HG03139 (cell line): ENCODE data around the gene CST7.
"Not testable (repeated sequence)": the region's sequence is repeated elsewhere in the genome, so short reads cannot be mapped to it uniquely, and the experiment has no call there.

Experiments used
- ATAC-seq: cut with Tn5 transposase; IDR thresholded peaks from one replicate; pipeline ENCODE4 v1.9.1; 2021; ENCODE audit not compliant: unreplicated experiment

Gene CST7

DNA sequence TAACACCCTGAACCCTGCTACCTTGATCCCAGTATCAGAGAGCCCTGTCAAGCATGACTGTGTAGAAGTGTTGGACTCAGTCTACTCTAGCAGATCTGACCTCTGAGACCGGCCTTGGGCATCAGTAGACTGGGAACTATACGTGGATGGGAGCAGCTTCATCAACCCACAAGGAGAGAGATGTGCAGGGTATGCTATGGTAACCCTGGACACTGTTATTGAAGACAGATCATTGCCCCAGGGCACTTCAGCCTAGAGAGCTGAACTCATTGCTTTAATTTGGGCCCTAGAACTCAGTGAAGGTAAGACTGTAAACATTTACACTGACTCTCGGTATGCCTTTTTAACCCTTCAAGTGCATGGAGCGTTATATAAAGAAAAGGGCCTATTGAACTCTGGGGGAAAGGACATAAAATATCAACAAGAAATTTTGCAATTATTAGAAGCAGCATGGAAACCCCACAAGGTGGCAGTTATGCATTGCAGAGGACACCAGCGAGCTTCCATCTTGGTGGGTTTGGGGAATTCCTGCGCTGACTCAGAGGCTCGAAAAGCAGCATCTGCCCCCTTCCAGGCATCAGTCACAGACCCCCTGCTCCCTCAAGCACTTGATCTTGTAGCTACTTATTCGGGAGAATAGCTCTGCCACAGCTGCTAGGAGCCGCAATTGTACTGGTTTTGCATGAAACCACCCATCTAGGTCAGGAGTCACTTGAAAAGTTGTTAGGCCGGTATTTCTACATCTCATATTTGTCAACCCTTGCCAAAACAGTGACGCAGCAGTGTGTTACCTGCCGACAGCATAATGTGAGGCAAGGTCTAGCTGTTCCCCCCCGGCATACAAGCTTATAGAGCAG is 19.0 kb upstream of the CST7 start:
- not testable (repeated sequence) for ATAC-seq

DNA sequence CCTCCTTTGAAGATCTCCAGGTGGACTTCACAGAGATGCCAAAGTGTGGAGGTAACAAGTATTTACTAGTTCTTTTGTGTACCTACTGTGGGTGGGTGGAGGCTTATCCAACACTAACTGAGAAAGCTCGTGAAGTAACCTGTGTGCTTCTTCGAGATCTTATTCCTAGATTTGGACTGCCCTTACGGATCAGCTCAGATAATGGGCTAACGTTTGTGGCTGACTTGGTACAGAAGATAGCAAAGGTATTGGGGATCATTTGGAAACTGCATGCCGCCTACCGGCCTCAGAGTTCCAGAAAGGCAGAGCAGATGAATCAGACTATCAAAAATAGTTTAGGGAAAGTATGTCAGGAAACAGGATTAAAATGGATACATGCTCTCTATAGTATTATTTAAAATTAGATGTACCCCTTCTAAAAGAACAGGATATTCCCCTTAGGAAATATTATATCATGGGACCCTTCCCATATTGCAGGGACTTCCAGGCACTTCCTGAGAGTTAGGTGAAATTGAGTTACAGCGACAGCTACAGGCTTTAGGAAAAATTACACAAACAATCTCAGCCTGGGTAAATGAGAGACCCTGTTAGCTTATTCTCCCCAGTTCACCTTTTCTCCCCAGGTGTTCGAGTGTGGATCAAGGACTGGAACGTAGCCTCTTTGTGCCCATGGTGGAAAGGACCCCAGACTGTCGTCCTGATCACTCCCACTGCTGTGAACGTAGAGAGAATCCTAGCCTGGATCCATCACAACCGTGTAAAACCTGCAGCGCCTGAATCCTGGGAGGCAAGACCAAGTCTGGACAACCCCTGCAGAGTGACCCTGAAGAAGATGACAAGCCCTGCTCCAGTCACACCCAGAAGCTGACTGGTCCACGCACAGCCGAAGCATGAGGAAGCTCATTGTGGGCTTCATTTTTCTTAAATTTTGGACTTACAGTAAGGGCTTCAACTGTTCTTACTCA is 18.1 kb upstream of the CST7 start:
- not testable (repeated sequence) for ATAC-seq

DNA sequence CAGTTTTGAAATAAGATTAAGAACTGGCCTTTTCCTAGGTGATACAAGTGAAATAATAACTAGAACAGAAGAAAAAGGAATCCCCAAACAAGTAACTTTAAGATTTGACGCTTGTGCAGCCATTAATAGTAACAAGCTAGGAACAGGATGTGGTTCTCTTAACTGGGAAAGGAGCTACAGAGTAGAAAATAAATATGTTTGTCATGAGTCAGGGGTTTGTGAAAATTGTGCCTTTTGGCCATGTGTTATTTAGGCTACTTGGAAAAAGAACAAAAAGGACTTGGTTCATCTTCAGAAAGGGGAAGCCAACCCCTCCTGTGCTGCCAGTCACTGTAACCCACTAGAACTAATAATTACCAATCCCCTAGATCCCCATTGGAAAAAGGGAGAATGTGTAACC is 17.2 kb upstream of the CST7 start:
- ATAC-seq, result not testable (repeated sequence)

- ATAC-seq, result no peak
Measured at GRCh38 chr20:24933266-24933908, 15.7 kb upstream of the CST7 start.

- ATAC-seq, result no peak
Measured at GRCh38 chr20:24934101-24934661, 14.9 kb upstream of the CST7 start.

DNA sequence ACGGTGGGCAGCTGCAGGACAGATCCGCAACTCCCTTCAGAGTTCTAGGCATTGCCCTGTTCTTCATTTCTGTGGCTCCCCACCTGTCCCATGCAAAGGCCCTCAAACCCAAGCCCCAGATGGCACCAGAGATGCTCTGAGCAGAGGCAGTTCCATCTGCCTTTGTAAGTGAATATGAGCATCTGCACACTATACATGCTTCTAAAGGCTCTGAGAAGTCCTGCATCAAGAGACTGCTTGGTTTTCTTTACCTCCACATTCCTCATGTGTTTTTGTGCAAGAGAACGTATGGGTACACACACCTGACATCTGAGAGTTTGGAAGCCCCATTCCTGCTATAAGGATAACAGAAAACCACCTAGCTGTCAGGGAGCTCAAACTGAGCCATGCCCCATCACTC is 14.4 kb upstream of the CST7 start:
- no peak for ATAC-seq

GRCh38 chr20:24935140-24935539 is 13.9 kb upstream of the CST7 start:
- ATAC-seq, result no peak

GRCh38 chr20:24935766-24936525 is 13.1 kb upstream of the CST7 start:
- ATAC-seq, result no peak

GRCh38 chr20:24936526-24937407 is 12.3 kb upstream of the CST7 start:
- no peak for ATAC-seq

DNA sequence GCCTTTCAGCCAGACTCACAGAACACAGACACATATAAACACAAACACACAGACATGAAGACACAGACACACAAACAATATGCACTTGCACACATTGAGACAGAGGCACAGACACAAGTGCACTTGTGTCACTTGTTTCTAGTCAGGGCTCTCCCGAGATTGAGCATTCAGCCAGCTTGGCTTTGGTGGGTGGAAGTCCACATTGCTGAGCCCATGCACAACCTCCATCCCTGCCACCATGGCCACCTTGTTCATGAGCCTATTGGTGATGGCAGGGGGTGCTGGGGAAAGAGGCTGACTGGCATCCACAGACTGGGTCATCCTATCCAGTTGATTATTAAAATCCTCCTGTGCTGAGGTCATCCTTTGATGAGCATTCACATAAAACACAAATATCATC is 11.5 kb upstream of the CST7 start:
- no peak for ATAC-seq

- no peak for ATAC-seq
Measured at GRCh38 chr20:24938498-24938897, 10.6 kb upstream of the CST7 start.

DNA sequence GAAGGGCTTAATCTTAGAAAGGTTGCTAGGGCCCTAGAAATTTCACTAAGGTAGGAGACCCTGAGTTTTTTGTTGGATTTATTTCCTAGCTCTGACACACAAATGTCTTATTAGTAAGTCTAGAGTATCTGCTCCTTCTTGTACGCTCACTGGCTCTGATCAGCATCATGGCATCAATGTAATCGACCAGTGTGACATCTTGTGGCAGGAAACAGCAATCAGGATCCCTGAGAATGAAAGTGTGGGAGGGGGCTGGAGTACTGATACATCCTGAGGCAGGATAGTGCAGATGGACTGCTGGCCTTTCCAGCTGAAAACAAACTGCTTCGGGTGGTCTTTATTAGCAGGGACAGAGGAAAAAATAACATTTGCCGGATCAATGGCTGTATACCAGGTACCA is 10.0 kb upstream of the CST7 start:
- no peak for ATAC-seq

DNA sequence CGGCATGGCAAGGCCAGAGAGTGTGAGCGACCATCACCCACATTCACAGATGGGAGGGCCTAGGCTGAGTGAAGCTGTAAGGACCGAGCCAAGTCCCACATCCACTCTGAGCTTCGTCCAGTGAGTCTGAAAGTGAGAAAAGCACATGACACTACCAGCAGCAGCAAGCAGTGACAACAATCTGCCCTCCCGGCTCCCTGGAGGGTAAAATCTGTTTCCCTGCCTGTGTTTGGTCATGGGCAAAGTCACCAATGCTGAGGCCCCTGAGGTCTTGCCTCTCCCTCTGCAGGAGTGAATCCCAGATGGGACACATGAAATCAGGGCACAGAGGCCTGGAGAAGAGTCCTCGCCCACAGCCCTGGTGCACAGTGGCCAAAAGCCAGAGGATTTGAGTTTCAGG is 6.4 kb upstream of the CST7 start:
- ATAC-seq, result no peak

DNA sequence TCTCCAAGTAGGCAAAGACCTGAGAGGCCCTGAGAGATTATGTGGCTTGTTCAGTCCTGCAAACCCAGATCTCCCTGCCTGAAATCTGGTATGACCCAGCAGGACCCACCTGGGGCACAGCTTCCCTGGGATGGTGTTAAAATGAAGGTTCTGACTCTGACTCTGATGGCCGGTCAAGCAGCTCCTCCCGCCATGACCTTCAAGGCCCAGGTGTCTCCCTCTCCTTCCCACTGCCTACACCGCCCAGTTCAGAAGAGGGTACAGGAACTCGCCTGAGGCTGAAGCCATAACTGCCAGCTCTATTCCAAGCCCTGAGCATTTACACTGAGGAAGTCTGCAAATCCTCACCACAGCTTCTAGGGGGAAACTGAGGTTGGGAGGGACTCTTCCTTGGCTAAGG is 5.9 kb upstream of the CST7 start:
- no peak for ATAC-seq

- ATAC-seq, result no peak
Measured at GRCh38 chr20:24943731-24944130, 5.3 kb upstream of the CST7 start.

DNA sequence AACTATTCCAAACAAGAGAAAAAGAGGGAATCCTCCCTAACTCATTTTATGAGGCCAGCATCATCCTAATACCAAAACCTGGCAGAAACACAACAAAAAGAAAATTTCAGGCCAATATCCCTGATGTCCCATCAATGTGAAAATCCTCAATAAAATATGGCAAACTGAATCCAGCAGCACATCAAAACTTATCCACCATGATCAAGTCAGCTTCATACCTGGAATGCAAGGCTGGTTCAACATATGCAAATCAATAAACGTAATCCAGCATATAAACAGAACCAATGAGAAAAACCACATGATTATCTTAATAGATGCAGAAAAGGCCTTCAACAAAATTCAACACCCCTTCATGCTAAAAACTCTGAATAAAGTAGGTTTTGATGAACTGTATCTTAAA is 2.7 kb upstream of the CST7 start:
- not testable (repeated sequence) for ATAC-seq

DNA sequence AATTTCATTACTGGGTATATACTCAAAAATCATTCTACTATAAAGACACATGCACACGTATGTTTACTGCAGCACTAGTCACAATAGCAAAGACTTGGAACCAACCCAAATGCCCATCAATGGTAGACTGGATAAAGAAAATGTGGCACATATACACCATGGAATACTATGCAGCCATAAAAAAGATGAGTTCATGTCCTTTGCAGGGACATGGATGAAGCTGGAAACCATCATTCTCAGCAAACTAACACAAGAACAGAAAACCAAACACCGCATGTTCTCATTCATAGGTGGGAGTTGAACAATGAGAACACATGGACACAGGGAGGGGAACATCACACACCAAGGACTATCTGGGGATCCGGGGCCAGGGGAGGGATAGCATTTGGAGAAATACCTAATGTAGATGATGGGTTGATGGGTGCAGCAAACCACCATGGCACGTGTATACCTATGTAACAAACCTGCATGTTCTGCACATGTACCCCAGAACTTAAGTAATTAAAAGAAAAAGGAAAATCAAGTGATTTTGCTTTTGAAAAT is 602 bp upstream of the CST7 start:
- not testable (repeated sequence) for ATAC-seq

GRCh38 chr20:24949756-24950127 is 673 bp downstream of the CST7 start:
- no peak for ATAC-seq
